ACC112 (cell line): ENCODE measurements around the gene FOXP3.
A peak's percentile ranks its signal among the peaks of the same experiment; 100 is the strongest.

Experiments
- H2AFZ ChIP-seq: fragments of 200-600 bp; sonication (generic); one replicate; pipeline ENCODE4 v1.6.0; 2017; ENCODE audit warnings: antibody characterized with exemption, low read length; ENCODE audit not compliant: unreplicated experiment
- H3K27ac ChIP-seq: fragments of 200-600 bp; sonication (generic); 2 replicates; pipeline ENCODE4 v1.5.1; 2014; ENCODE audit warnings: low read depth, mild to moderate bottlenecking, antibody characterized with exemption, low read length, moderate library complexity
- H3K27me3 ChIP-seq: fragments of 200-600 bp; sonication (generic); 2 replicates; pipeline ENCODE4 v1.6.1; 2014; ENCODE audit warnings: mild to moderate bottlenecking, antibody characterized with exemption, low read length, moderate library complexity, mixed read lengths; ENCODE audit not compliant: insufficient read depth
- H3K36me3 ChIP-seq: fragments of 200-600 bp; sonication (generic); 2 replicates; pipeline ENCODE4 v1.6.1; 2016; ENCODE audit warnings: mild to moderate bottlenecking, antibody characterized with exemption, low read length, moderate library complexity, mixed read lengths; ENCODE audit not compliant: insufficient read depth
- H3K4me1 ChIP-seq: fragments of 200-600 bp; sonication (generic); one replicate; pipeline ENCODE4 v1.6.1; 2016; ENCODE audit warnings: low read length, mixed read lengths; ENCODE audit not compliant: insufficient read depth, unreplicated experiment, control insufficient read depth
- H3K4me3 ChIP-seq: fragments of 200-600 bp; sonication (generic); 2 replicates; pipeline ENCODE4 v1.5.1; 2014; ENCODE audit warnings: mild to moderate bottlenecking, low read depth, low read length
- H3K79me2 ChIP-seq: fragments of 200-600 bp; sonication (generic); one replicate; pipeline ENCODE4 v1.6.0; 2016; ENCODE audit warnings: low read length; ENCODE audit not compliant: control insufficient read depth, unreplicated experiment, insufficient read depth

Gene FOXP3

DNA sequence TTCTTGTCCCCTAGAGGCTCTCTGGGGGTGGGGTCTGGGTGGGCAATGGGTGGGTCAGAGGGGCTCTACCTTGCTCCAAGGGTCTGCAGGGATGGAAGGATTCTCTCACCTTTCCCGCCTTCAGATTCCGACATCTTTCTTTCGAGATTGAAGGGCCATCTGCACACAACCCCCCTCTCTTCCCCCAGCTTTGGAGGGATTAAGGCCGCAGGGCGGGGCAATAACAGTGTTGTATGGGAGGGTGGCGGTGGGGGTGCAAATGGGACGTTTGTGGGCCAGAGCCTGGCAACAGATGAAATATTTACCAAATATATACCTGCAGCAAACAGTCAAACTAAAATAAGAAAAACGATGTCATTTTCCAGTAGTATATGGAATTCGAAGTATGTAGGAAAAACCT is 31.3 kb downstream of the FOXP3 start, which contains the start of gene CACNA1F:
TSS of gene CACNA1F (minus strand) at position 165 of the 400 bp plus-strand sequence. CDS start at position 134, 31 bp downstream.
- no peaks in the 10 kb centered on the region for H3K79me2 ChIP-seq
- no peak within 1 kb of the TSS for H2AFZ ChIP-seq
- no peaks in the 10 kb centered on the region for H3K4me1 ChIP-seq

DNA sequence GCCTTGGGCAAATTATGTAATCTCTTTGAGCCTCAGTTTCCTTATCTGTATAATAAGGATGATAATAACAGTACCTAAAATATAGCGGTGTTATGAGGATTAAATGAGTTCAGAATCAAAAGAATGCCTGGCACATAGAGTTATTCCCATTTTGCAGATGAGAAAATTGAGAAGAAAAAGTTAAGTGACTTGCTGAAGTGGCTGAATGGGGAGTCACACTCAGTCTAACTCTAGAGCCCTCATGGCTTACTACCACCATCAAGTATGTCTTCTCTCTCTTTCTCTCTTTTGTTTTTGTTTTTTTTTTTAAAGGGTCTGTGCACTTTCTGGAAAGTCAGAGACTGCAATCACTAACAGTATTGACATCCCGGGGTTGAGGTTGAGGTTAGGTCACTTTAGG is 32.0 kb downstream of the FOXP3 start:
- no peaks in the 10 kb centered on the region for H3K4me1 ChIP-seq
- H3K27ac ChIP-seq = no peak overlapping the region
- no peaks in the 10 kb centered on the region for H3K36me3 ChIP-seq
- H3K79me2 ChIP-seq = no peaks in the 10 kb centered on the region
- no peak overlapping the region for H3K4me3 ChIP-seq
- H2AFZ ChIP-seq = no peak overlapping the region
- H3K27me3 ChIP-seq = no peaks in the 10 kb centered on the region

More for the DNA sequence above, 31.3 kb downstream of the FOXP3 start, which contains the start of gene CACNA1F:
- Histone ChIP-seq H3K27me3 (no peaks in the 10 kb centered on the region), H3K36me3 (no peaks in the 10 kb centered on the region), H3K4me3 (no peak within 1 kb of the TSS), H3K27ac (no peak within 1 kb of the TSS)

DNA sequence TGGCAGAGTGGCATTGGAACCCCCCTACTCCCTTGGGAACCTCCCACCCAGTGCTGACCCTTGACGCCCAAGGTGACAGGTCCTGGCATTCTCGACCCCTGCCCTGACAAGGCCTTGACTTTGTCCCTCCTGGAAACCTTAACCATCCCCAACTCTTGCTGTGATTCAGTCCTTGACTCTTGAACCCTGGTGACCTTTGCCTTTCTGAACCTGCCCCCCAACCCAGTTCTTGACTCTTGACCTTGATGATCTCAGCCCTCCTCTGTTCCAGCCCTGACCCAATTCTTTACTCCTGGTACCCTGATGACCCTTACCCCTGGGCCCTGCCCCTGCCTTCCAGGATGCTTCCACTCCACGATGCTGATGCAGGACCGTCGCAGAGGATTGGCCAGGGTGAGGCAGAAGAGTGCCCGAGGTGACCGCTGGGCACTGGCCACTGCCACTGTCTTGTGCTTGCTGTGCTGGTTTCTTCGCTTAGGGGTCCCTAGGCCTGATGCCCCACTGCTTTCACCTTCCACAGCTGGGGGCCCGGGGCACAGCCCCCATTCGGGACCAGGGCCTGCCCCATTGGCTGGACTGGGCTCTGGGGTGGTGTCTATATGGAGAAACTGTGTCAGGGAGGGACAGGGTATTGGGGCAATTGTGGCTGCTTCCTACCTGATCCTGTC is 33.0 kb downstream of the FOXP3 start:
- Histone ChIP-seq H3K27me3 (no peaks in the 10 kb centered on the region), H3K4me3 (no peak overlapping the region), H3K27ac (no peak overlapping the region), H3K4me1 (no peaks in the 10 kb centered on the region), H2AFZ (no peak overlapping the region), H3K79me2 (no peaks in the 10 kb centered on the region), H3K36me3 (no peaks in the 10 kb centered on the region)

DNA sequence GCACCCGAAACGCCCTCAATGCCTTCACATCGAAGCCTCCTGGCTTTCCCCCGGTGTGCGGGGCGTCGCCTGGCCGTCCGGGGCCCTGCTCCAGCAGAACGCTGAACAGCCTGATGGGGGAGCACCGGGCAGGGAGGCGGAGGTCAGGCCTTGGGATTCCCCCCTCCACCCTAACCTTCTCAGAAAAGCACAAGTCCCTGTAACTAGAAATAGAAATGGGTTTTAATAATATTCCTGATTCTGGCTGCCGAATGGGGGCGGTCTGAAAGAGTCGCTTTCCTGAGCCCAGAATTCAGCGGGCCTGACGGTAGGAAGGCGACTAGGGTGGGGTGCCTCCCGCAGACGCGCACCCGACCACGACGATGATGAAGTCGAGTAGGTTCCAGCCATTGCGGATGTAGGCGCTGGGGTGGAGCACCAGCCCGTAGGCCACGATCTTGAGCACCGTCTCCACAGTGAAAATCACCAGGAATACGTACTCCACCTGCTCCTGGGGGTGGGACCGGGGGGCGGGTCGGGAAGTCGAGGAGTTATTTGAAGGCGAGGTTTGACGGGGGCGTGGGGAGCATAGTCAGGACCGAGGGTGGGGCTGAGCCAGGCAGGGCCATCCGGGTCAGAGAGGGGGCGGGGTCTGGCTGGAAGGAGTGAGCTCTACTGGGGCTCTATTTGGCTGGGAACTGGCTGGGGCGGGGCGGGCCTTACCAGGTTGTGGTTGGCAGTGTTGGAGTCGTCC is 33.8 kb downstream of the FOXP3 start:
- Histone ChIP-seq H2AFZ (peak overlapping the region; percentile 42), H3K4me1 (no peaks in the 10 kb centered on the region), H3K79me2 (no peaks in the 10 kb centered on the region), H3K4me3 (peak overlapping the region; percentile 59), H3K36me3 (no peaks in the 10 kb centered on the region), H3K27ac (no peak overlapping the region), H3K27me3 (no peaks in the 10 kb centered on the region)

DNA sequence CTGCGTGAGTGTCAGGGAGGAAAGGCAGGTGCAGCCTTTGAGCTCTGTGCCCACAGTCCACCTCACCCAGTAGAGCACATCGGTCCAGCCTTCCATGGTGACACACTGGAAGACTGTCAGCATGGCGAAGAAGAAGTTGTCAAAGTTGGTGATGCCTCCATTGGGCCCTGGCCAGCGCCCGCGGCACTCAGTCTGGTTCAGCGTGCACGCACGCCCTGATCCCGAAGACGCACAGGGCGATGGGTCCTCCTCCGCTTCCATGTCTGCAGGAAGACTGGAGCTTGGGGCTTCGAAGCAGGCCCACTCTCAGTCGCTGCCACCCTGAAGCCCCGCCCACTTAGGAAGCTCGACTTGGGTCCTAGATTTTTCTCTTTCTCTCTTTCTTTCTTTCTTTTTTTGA is 36.3 kb downstream of the FOXP3 start:
- Histone ChIP-seq H3K4me3 (no peak overlapping the region), H3K36me3 (no peaks in the 10 kb centered on the region), H3K4me1 (no peaks in the 10 kb centered on the region), H3K79me2 (no peaks in the 10 kb centered on the region), H2AFZ (no peak overlapping the region), H3K27ac (no peak overlapping the region), H3K27me3 (no peaks in the 10 kb centered on the region)

DNA sequence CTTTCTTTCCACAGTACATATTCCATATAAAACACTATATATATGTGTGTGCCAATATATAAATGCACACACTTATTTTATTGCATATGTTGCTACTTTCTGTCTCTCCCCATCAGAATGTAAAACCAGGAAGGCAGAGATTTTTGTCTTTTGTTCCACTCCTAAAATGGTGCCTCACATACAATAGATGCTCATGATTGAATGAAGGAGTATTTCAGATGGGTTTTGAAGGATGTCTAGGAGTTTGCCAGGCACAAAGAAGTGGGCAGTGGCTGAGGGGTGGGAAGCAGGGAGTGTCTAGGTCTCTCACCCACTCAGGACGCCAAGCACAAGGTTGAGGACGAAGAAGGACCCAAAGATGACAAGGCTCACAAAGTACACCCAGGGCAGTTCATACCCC is 36.8 kb downstream of the FOXP3 start:
- Histone ChIP-seq H3K27me3 (no peaks in the 10 kb centered on the region), H3K4me1 (no peaks in the 10 kb centered on the region), H3K4me3 (no peak overlapping the region), H2AFZ (no peak overlapping the region), H3K79me2 (no peaks in the 10 kb centered on the region), H3K27ac (no peak overlapping the region), H3K36me3 (no peaks in the 10 kb centered on the region)

DNA sequence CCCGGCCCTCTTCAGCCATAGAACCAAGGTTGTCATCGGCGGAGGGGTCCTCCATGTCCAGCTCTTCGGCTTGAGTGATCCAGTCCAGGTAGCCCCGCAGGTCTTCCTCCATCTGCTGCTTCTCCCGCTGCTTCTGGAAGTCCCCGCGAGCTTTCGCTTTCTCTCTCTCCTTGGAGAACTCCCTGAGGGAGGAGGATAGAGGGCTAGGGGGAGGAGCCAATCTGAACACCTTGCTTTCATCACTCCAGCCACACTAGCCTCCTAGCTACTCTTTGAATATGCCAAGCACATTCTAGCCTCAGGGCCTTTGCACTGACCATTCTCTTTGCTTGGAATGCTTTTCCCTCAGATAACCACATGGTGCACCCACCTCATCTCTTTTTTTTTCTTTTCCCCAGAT is 37.6 kb downstream of the FOXP3 start:
- no peaks in the 10 kb centered on the region for H3K27me3 ChIP-seq
- H2AFZ ChIP-seq = no peak overlapping the region

DNA sequence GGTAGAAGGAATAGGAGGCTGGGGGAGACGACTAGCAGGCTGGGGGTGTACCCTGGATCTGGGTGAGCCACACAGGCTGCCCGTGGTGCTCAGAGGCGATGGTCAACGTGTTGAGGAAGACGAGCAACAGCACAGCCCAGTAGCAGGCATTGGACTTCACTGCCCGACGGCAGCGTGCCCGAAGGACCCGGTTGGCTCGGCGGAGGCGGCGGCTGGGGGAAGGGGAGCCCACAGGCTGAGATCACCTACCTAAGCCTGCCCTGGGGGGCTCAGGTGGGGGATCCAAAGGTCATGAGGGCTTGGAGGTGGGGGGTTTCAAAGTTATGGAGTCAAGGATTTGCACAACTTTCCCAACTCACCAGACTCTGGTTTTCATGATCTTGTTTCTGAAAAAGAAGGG is 38.7 kb downstream of the FOXP3 start:
- H3K36me3 ChIP-seq = no peaks in the 10 kb centered on the region
- H3K4me3 ChIP-seq = no peak overlapping the region
- no peak overlapping the region for H2AFZ ChIP-seq
- no peaks in the 10 kb centered on the region for H3K79me2 ChIP-seq
- H3K4me1 ChIP-seq = no peaks in the 10 kb centered on the region
- H3K27ac ChIP-seq = no peak overlapping the region
- H3K27me3 ChIP-seq = no peaks in the 10 kb centered on the region

More for the DNA sequence above, 37.6 kb downstream of the FOXP3 start:
- H3K4me1 ChIP-seq = no peaks in the 10 kb centered on the region
- H3K27ac ChIP-seq = no peak overlapping the region
- H3K4me3 ChIP-seq = no peak overlapping the region
- no peaks in the 10 kb centered on the region for H3K36me3 ChIP-seq
- no peaks in the 10 kb centered on the region for H3K79me2 ChIP-seq

DNA sequence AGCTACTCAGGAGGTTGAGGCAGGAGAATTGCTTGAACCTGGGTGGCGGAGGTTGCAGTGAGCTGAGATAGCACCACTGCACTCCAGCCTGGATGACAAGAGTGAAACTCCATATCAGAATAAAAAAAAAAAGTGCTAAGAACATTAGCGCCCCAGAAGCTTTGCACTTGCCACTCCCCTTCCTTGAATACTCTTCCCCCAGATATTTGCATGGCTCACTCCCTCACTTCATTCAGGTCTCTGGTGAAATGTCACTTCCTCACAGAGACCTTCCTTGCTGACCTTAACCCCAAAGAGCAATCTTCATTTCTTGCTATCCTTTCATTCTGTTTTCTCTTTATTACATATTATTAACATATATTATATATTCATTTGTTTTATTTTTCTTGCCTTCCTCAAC is 42.6 kb downstream of the FOXP3 start:
- no peak overlapping the region for H2AFZ ChIP-seq
- no peak overlapping the region for H3K4me3 ChIP-seq
- H3K27me3 ChIP-seq = no peaks in the 10 kb centered on the region
- H3K27ac ChIP-seq = no peak overlapping the region
- no peaks in the 10 kb centered on the region for H3K79me2 ChIP-seq
- no peaks in the 10 kb centered on the region for H3K4me1 ChIP-seq
- no peaks in the 10 kb centered on the region for H3K36me3 ChIP-seq

DNA sequence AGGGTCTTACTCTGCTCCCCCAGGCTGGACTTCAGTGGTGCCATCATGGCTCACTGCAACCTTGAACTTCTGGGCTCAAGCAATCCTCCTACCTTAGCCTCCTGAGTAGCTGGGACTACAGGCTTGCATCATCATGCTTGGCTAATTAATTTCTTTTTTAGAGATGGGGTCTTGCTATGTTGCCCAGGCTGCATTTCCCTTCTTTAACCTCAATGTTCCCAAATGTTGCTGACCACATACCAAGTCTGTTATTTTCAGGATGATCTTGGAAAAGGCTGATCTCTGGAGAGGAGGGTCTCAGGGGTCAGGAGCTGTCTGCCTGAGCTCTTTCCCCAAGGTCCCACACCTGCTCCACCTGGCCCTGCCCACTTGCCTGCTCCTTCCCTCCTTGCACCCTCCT is 44.4 kb downstream of the FOXP3 start:
- no peak overlapping the region for H2AFZ ChIP-seq

DNA sequence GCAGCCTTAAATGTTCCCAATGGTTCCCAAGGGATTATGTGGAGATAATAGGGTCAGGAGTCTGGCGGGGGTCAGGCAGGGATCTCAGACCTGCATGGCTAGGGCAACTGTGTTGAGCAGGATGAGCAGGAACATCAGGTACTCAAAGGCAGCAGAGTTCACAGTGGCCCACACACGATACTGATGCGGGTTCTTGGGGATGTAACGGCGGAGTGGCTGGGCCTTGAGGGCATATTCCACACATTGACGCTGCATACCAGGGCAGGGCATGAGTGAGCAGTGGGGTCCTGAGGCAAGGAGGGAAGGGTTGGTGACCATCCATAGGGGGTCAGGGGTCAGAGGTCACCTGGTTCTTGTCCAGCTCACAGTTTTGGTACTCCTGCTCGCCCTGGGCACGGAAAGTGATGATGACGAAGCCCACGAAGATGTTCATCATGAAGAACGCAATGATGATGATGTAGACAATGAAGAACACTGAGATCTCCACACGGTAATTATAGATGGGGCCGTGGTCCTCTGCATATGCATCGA is 49.4 kb downstream of the FOXP3 start:
- H3K36me3 ChIP-seq = no peaks in the 10 kb centered on the region
- no peaks in the 10 kb centered on the region for H3K79me2 ChIP-seq
- no peak overlapping the region for H3K27ac ChIP-seq
- peaks cover 11% of the 10 kb centered on the region; the same call in 1 of the 2 replicates for H3K27me3 ChIP-seq
- no peak overlapping the region for H2AFZ ChIP-seq
- H3K4me1 ChIP-seq = no peaks in the 10 kb centered on the region
- H3K4me3 ChIP-seq = no peak overlapping the region

More for the DNA sequence above, 44.4 kb downstream of the FOXP3 start:
- Histone ChIP-seq H3K27ac (no peak overlapping the region), H3K79me2 (no peaks in the 10 kb centered on the region), H3K4me3 (no peak overlapping the region), H3K27me3 (no peaks in the 10 kb centered on the region), H3K4me1 (no peaks in the 10 kb centered on the region), H3K36me3 (no peaks in the 10 kb centered on the region)
